ENCODE data around the gene GPC1.

Gene GPC1

GRCh38 chr2:240438810-240439697, 3.6 kb downstream of the GPC1 start:
- in situ Hi-C loops (cut with MboI; ENCODE audit: low pct_unique_long_range_greater_than_20kb, low sequenced_read_pairs), result loop anchor here (25.0 kb wide), 1 partner anchor 202 kb away; no protein-coding TSS in a partner anchor
- no peak for DNase-seq

- in situ Hi-C loops (cut with MboI; ENCODE audit: low pct_unique_long_range_greater_than_20kb, low sequenced_read_pairs), result loop anchor here (25.0 kb wide), 1 partner anchor 202 kb away; no protein-coding TSS in a partner anchor
These were observed 4.3 kb downstream of the GPC1 start for GRCh38 chr2:240439698-240440151.

GRCh38 chr2:240440251-240440650, 4.8 kb downstream of the GPC1 start:
- no peak for DNase-seq
- in situ Hi-C loops (cut with MboI; ENCODE audit: low pct_unique_long_range_greater_than_20kb, low sequenced_read_pairs), result loop anchor here (25.0 kb wide), 1 partner anchor 203 kb away; no protein-coding TSS in a partner anchor

More at GRCh38 chr2:240439698-240440151, 4.3 kb downstream of the GPC1 start:
- no peak for DNase-seq

- DNase-seq, result no peak
- in situ Hi-C loops (cut with MboI; ENCODE audit: low pct_unique_long_range_greater_than_20kb, low sequenced_read_pairs), result loop anchor here (25.0 kb wide), 1 partner anchor 204 kb away; no protein-coding TSS in a partner anchor
These were observed 5.3 kb downstream of the GPC1 start for GRCh38 chr2:240440704-240441320.

GRCh38 chr2:240441326-240441992, 6.0 kb downstream of the GPC1 start:
- DNase-seq, result no peak
- in situ Hi-C loops (cut with MboI; ENCODE audit: low pct_unique_long_range_greater_than_20kb, low sequenced_read_pairs), result loop anchor here (25.0 kb wide), 1 partner anchor 204 kb away; no protein-coding TSS in a partner anchor

- in situ Hi-C loops (cut with MboI; ENCODE audit: low pct_unique_long_range_greater_than_20kb, low sequenced_read_pairs), result loop anchor here (25.0 kb wide), 1 partner anchor 205 kb away; no protein-coding TSS in a partner anchor
These were observed 6.5 kb downstream of the GPC1 start for GRCh38 chr2:240441993-240442411.

GRCh38 chr2:240442891-240443715, 7.6 kb downstream of the GPC1 start:
- in situ Hi-C loops (cut with MboI; ENCODE audit: low pct_unique_long_range_greater_than_20kb, low sequenced_read_pairs), result loop anchor here (25.0 kb wide), 1 partner anchor 206 kb away; no protein-coding TSS in a partner anchor
- DNase-seq, result no peak

More at GRCh38 chr2:240441993-240442411, 6.5 kb downstream of the GPC1 start:
- DNase-seq, result no peak

- in situ Hi-C loops (cut with MboI; ENCODE audit: low pct_unique_long_range_greater_than_20kb, low sequenced_read_pairs), result loop anchor here (25.0 kb wide), 1 partner anchor 207 kb away; no protein-coding TSS in a partner anchor
- DNase-seq, result no peak
These were observed 8.4 kb downstream of the GPC1 start for GRCh38 chr2:240443891-240444301.

- in situ Hi-C loops (cut with MboI; ENCODE audit: low pct_unique_long_range_greater_than_20kb, low sequenced_read_pairs), result loop anchor here (25.0 kb wide), 1 partner anchor 207 kb away; no protein-coding TSS in a partner anchor
- DNase-seq, result no peak
These were observed 9.0 kb downstream of the GPC1 start for GRCh38 chr2:240444464-240444863.

- in situ Hi-C loops (cut with MboI; ENCODE audit: low pct_unique_long_range_greater_than_20kb, low sequenced_read_pairs), result loop anchor here (25.0 kb wide), 1 partner anchor 209 kb away; no protein-coding TSS in a partner anchor
- no peak for DNase-seq
These were observed 10.6 kb downstream of the GPC1 start for GRCh38 chr2:240445961-240446663.

- no peak for DNase-seq
- in situ Hi-C loops (cut with MboI; ENCODE audit: low pct_unique_long_range_greater_than_20kb, low sequenced_read_pairs), result loop anchor here (25.0 kb wide), 1 partner anchor 209 kb away; no protein-coding TSS in a partner anchor
These were observed 11.3 kb downstream of the GPC1 start for GRCh38 chr2:240446664-240447175.

- DNase-seq, result no peak
- in situ Hi-C loops (cut with MboI; ENCODE audit: low pct_unique_long_range_greater_than_20kb, low sequenced_read_pairs), result loop anchor here (25.0 kb wide), 1 partner anchor 210 kb away; no protein-coding TSS in a partner anchor
These were observed 11.9 kb downstream of the GPC1 start for GRCh38 chr2:240447331-240447730.

GRCh38 chr2:240447934-240448333, 12.5 kb downstream of the GPC1 start:
- no peak for DNase-seq
- in situ Hi-C loops (cut with MboI; ENCODE audit: low pct_unique_long_range_greater_than_20kb, low sequenced_read_pairs), result loop anchor here (25.0 kb wide), 1 partner anchor 211 kb away; no protein-coding TSS in a partner anchor

GRCh38 chr2:240448387-240449274, 13.2 kb downstream of the GPC1 start:
- in situ Hi-C loops (cut with MboI; ENCODE audit: low pct_unique_long_range_greater_than_20kb, low sequenced_read_pairs), result loop anchor here (25.0 kb wide), 1 partner anchor 211 kb away; no protein-coding TSS in a partner anchor
- no peak for DNase-seq

- DNase-seq, result no peak
- in situ Hi-C loops (cut with MboI; ENCODE audit: low pct_unique_long_range_greater_than_20kb, low sequenced_read_pairs), result loop anchor here (25.0 kb wide), 1 partner anchor 213 kb away; no protein-coding TSS in a partner anchor
These were observed 14.5 kb downstream of the GPC1 start for GRCh38 chr2:240449764-240450531.
